IPS-18c (cell line): ENCODE results near the gene F12.
A peak's percentile ranks its signal among the peaks of the same experiment; 100 is the strongest.
"Not testable (repeated sequence)": the region's sequence is repeated elsewhere in the genome, so short reads cannot be mapped to it uniquely, and the experiment has no call there.

Source experiments
- H3K4me3 ChIP-seq: 2 replicates; pipeline ENCODE4 v1.7.0; 2013; ENCODE audit warnings: low read depth, mild to moderate bottlenecking, low read length, moderate library complexity; ENCODE audit not compliant: insufficient read depth
- H3K9me3 ChIP-seq: one replicate; pipeline ENCODE4 v1.6.1; 2013; ENCODE audit warnings: mild to moderate bottlenecking, low read length, moderate library complexity; ENCODE audit not compliant: control insufficient read depth, insufficient read depth

Gene F12

GRCh38 chr5:177426566-177427210 lies 17.3 kb upstream of the F12 start, which contains the start of gene GRK6:
Gene GRK6, plus strand, starts transcription at chr5:177426676. Its CDS starts 170 bp downstream, at chr5:177426846.
- peak within 1 kb of the TSS; percentile 78 for H3K4me3 ChIP-seq
- no peaks in the 10 kb centered on the region for H3K9me3 ChIP-seq

- Histone ChIP-seq H3K9me3 (no peaks in the 10 kb centered on the region), H3K4me3 (peak overlapping the region; percentile 78)
Observed at GRCh38 chr5:177425801-177426565, 16.6 kb upstream of the F12 start.

GRCh38 chr5:177425196-177425800 lies 15.9 kb upstream of the F12 start:
- Histone ChIP-seq H3K4me3 (peak overlapping the region; percentile 78), H3K9me3 (no peaks in the 10 kb centered on the region)

- no peaks in the 10 kb centered on the region for H3K9me3 ChIP-seq
- no peak overlapping the region for H3K4me3 ChIP-seq
Observed at GRCh38 chr5:177423671-177424070, 14.3 kb upstream of the F12 start.

GRCh38 chr5:177421062-177421798 lies 11.9 kb upstream of the F12 start:
- H3K9me3 ChIP-seq: no peaks in the 10 kb centered on the region

GRCh38 chr5:177420472-177420871 lies 11.1 kb upstream of the F12 start:
- not testable (repeated sequence) for H3K4me3 ChIP-seq, H3K9me3 ChIP-seq

More at GRCh38 chr5:177421062-177421798, 11.9 kb upstream of the F12 start:
- H3K4me3 ChIP-seq: no peak overlapping the region

GRCh38 chr5:177419046-177419445 lies 9.7 kb upstream of the F12 start:
- Histone ChIP-seq H3K4me3 (no peak overlapping the region), H3K9me3 (peaks cover 2% of the 10 kb centered on the region)

GRCh38 chr5:177417081-177417480 lies 7.7 kb upstream of the F12 start:
- H3K4me3 ChIP-seq, H3K9me3 ChIP-seq: not testable (repeated sequence)

- H3K4me3 ChIP-seq: no peak overlapping the region
- H3K9me3 ChIP-seq: peaks cover 2% of the 10 kb centered on the region
Observed at GRCh38 chr5:177414481-177414880, 5.1 kb upstream of the F12 start.

GRCh38 chr5:177412603-177413233 lies 3.4 kb upstream of the F12 start:
- Histone ChIP-seq H3K9me3 (peaks cover 2% of the 10 kb centered on the region), H3K4me3 (no peak overlapping the region)

GRCh38 chr5:177410575-177410974 lies 1.2 kb upstream of the F12 start:
- H3K4me3 ChIP-seq: no peak overlapping the region
- peaks cover 2% of the 10 kb centered on the region for H3K9me3 ChIP-seq

- Histone ChIP-seq H3K9me3 (peaks cover 2% of the 10 kb centered on the region), H3K4me3 (no peak overlapping the region)
Observed at GRCh38 chr5:177405805-177406204, 3.6 kb downstream of the F12 start.

- Histone ChIP-seq H3K4me3 (no peak overlapping the region), H3K9me3 (peaks cover 2% of the 10 kb centered on the region)
Observed at GRCh38 chr5:177405312-177405711, 4.1 kb downstream of the F12 start.

- H3K4me3 ChIP-seq: peak overlapping the region; percentile 62
- peaks cover 2% of the 10 kb centered on the region for H3K9me3 ChIP-seq
Observed at GRCh38 chr5:177404641-177405179, 4.7 kb downstream of the F12 start.

- Histone ChIP-seq H3K4me3 (peak overlapping the region; percentile 62), H3K9me3 (peaks cover 2% of the 10 kb centered on the region)
Observed at GRCh38 chr5:177403792-177404640, 5.3 kb downstream of the F12 start.
